HG03159 (cell line): ENCODE data around the gene CACNA2D1.

Experiments used
- ATAC-seq: cut with Tn5 transposase; IDR thresholded peaks from one replicate; pipeline ENCODE4 v1.9.1; 2021; ENCODE audit warnings: mild to moderate bottlenecking, moderate library complexity; ENCODE audit not compliant: unreplicated experiment

CACNA2D1 gene

DNA sequence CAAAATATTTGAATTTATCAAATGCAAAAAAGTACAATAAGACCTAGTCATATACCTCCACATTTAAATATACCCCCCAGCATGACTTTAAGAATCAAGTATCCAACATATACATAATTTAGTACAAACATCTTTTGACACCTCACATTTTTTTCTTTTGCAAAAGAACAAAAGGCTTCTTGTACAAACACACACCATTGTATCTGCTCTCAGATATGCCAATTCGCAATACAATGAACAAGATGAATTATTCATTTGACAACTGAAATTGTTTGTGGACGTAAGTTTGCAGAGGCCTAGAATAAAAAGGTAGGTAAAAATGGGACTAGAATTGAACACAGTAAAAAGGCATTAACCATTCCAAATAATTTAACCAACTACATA, 154.4 kb downstream of the CACNA2D1 start:
- ATAC-seq, result no peak

DNA sequence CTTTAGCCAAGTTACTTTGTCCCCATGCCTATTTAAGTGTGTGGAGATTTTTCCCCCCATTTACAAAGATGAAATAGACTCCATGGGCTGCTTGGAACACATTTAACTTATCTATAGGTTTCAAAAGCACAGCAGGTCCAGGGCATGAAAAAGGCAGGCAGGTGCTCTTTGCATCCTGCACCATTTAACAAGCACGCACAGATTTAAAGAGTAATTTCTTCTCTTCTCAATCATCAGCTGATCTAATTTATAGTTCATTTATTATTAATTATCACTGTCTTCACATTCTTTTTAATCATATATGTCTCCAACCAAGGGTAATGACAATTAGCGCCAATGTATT, 156.8 kb downstream of the CACNA2D1 start:
- ATAC-seq, result no peak

- no peak for ATAC-seq
Observed at GRCh38 chr7:82286096-82286797, 157.3 kb downstream of the CACNA2D1 start.

GRCh38 chr7:82284936-82285519, 158.5 kb downstream of the CACNA2D1 start:
- ATAC-seq, result no peak

GRCh38 chr7:82275342-82275741, 168.2 kb downstream of the CACNA2D1 start:
- no peak for ATAC-seq

DNA sequence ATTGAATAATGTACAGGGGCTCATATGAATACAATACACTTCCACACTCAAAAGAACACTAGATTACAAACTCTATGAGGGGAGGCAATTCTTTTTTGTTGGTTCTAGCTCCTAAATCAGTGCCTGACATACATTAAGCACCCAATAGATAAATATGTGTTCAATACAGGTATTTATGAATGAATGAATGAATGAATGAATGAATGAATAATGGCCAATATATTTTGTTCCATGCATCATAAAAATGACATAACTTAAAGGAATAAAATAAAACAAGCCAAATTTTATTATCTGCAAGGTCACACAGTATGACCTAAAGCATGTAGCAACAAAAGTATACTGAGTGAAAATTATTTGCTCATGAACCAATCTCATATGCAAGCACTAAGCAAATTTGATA, 168.9 kb downstream of the CACNA2D1 start:
- ATAC-seq, result no peak

DNA sequence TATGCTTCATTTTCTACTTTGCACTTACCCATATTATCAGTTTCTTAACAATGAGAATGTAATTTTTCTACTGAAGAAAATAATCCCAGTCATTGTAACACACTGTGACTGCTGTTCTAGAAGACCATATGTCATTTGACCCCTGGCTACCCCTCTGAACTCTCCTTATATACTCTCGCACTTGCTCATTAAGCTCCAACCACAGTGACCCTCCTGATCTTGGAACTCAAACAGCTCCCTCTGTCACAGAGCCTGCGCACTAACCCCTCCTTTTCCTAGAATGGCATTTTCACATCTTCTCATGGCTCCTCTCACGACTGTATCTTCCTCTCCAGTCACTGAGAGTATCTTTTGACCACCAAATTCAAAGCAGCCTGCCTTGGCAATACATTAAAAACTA, 169.7 kb downstream of the CACNA2D1 start:
- no peak for ATAC-seq

DNA sequence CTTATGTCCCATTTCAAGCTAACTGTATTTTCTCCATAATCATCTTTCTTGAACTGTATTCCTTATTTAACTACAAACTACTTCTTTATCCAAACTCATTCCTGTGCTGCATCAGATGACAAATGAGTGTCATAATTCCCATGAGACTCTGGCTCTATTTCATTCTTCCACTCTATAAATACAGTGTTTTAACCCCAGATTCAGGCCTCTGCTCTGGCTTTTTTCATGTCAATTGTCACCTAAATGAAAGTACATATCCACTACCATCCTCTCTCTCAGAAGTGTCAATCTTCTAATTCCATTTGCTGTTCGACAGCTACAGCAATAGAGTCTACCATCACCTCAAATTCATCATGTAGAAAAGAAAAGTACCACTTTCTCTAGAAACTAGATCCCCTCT, 172.7 kb downstream of the CACNA2D1 start:
- no peak for ATAC-seq

- no peak for ATAC-seq
Observed at GRCh38 chr7:82268632-82269031, 174.9 kb downstream of the CACNA2D1 start.

- ATAC-seq, result no peak
Observed at GRCh38 chr7:82266081-82266480, 177.5 kb downstream of the CACNA2D1 start.

- ATAC-seq, result no peak
Observed at GRCh38 chr7:82264783-82265305, 178.7 kb downstream of the CACNA2D1 start.

GRCh38 chr7:82263920-82264782, 179.4 kb downstream of the CACNA2D1 start:
- no peak for ATAC-seq

DNA sequence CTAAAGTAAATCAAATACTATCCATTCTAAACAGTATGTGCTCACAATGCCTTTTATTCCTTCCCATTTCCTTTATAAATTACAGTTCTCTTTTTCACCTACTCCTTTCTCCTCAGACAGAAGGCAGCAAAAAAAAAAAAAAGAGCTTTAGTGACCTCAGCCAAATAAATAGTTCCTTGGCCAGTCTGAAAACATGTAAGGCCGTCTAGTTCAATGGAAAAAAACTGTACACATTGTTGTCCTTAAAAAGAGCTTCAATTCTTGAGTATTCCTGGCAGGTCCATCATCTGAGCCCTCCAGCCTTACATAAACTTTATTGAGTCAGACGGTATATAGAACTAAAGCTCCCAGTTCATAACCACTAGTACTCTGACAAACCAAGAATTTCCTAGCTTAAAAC, 185.4 kb downstream of the CACNA2D1 start:
- no peak for ATAC-seq

- no peak for ATAC-seq
Observed at GRCh38 chr7:82257118-82257695, 186.4 kb downstream of the CACNA2D1 start.

- ATAC-seq, result no peak
Observed at GRCh38 chr7:82255706-82256105, 187.9 kb downstream of the CACNA2D1 start.

- ATAC-seq, result no peak
Observed at GRCh38 chr7:82250598-82250997, 193.0 kb downstream of the CACNA2D1 start.

- ATAC-seq, result no peak
Observed at GRCh38 chr7:82249979-82250378, 193.6 kb downstream of the CACNA2D1 start.

- ATAC-seq, result no peak
Observed at GRCh38 chr7:82247814-82248433, 195.7 kb downstream of the CACNA2D1 start.

DNA sequence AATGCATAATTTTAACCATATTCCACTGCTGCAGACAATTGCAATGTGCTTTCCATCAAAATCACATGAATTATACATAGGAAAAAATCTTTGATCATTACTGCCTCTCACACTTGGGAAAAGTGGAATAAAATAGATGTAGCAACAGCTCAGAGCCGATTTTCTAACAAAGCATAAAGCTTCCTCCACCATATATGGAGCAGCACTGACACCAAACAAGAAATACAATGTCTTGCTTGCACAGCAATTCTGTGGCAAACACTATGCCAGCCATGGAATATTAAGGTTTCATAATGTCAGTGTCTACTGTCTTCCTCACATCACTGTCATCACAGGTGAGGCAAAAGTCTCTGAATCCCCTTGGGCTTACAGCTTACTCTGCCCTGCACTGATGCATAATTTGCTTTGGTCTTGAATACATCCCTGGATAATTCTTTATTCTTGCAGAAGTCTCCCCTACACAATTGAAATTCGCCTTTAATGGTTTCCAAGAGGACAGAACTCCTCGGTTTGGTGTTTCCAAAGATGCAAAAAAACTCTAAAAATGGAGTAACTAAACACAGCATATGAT, 198.5 kb downstream of the CACNA2D1 start:
- ATAC-seq, result no peak

- no peak for ATAC-seq
Observed at GRCh38 chr7:82241356-82241755, 202.2 kb downstream of the CACNA2D1 start.

DNA sequence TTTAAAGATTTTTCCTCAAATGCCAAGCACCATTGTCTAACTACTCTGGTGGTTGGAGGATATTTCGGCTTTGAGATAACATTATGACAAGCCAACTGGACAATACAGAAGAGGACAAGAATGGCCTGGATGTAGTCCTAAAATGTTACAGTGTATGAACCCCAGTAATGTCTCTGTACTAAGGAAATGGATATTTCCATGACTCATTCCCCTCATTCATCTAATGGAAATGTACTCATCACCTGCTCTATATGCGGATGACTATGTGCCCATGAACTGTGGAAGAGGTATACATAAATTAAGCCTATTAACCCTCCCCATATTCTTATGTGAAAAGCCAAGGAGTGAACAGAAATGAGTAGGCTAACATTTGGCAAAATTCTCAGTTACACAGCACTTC, 207.9 kb downstream of the CACNA2D1 start:
- no peak for ATAC-seq
